CD4-positive, alpha-beta T cell treated with Interleukin-15 for 4 hours (primary cell): Measurements from ENCODE around the gene SENP5.
"Not testable (repeated sequence)": the region's sequence is repeated elsewhere in the genome, so short reads cannot be mapped to it uniquely, and the experiment has no call there.

Experiments used
- DNase-seq: peaks from one replicate; pipeline ENCODE4 v3.0.0-alpha.2; 2020; ENCODE audit warnings: low spot score

Gene SENP5, protein sequence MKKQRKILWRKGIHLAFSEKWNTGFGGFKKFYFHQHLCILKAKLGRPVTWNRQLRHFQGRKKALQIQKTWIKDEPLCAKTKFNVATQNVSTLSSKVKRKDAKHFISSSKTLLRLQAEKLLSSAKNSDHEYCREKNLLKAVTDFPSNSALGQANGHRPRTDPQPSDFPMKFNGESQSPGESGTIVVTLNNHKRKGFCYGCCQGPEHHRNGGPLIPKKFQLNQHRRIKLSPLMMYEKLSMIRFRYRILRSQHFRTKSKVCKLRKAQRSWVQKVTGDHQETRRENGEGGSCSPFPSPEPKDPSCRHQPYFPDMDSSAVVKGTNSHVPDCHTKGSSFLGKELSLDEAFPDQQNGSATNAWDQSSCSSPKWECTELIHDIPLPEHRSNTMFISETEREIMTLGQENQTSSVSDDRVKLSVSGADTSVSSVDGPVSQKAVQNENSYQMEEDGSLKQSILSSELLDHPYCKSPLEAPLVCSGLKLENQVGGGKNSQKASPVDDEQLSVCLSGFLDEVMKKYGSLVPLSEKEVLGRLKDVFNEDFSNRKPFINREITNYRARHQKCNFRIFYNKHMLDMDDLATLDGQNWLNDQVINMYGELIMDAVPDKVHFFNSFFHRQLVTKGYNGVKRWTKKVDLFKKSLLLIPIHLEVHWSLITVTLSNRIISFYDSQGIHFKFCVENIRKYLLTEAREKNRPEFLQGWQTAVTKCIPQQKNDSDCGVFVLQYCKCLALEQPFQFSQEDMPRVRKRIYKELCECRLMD

DNA sequence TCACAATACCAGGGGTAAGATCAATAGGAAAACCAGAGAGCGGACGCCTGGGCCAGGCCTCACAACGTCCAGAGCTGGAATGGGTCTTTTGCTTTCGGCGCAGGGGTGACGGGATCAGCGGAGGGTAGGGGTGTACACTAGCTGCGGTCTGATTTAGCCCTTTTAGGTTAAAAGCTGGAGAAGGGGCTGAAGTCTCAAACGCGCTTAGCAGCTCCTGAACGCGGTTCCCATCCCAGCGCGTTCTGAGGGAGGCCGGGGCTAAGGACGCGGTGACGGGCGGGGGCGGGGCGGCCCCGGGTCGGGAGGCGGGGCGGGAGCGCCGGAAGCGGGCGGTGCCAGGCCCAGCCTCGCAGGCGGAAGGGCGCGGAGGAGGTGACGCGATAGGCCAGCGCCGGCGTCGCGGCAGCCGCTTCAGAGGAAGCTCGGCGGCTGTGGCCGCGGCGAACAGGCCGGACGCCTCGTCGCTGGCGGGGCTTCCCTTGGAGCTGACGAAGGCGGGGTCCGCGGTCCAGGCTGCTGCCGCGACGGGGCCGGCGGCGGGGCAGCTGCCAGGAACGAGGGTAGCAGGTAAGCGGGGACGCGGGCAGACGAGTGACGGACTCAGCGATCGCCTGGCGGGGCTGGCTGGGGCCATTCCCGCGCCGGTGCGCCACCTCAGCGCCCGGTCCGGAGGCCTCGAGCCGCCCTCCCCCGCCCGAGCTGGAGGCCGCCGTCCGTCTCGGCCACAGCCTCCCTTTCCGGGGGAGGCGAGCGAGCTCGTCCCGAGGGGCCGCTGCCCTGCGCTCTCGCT, at the start of gene SENP5:
Gene SENP5, plus strand, starts transcription at position 414 of the 790 bp plus-strand sequence. CDS start 17,262 bp downstream, outside the sequence.
- peak; percentile 84 for DNase-seq

DNA sequence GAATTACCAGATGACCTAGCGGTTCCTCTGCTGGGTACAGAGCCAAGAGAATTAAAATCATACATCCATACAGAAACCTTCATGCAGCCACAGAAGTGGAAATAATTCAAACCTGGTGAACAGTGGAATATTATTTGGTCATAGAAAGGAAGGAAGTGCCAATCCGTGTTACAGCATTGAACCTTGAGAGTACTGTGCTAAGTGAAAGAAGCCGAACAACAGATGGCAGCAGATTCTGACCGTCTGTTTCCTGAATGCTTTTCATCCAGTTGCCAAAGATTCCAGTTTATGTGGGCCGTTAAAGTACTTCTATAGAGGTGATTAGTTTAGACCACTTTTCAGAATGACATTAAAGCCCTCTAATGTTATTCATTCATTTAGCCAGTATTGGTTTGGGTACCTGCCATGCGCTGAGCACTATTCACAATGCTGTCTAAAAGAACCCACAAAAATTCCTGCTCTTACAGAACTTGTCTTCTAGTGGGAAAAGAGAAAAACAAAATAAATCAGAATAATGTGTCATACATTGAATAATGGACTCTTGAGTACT, 45.8 kb upstream of the SENP5 start:
- no peak for DNase-seq

DNA sequence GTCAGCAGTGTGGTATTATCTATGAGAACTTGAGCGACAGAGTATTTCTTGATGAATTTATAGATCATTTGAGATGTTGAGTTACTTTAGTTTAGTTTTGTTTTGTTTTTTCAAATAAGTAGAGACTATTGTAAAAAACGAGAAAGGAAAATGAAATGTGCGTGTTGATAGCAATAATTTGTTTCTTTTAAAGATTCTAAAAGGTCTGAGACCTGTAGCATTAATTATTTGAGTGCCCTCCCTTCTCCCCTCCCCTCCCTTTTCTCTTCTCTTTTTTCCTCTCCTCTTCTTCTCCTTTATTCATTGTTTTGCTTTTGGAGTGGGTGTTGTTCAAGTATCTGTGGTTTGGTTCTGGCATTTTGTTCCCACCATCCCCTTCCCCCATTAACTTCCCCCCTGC, 38.1 kb upstream of the SENP5 start:
- DNase-seq: not testable (repeated sequence)

DNA sequence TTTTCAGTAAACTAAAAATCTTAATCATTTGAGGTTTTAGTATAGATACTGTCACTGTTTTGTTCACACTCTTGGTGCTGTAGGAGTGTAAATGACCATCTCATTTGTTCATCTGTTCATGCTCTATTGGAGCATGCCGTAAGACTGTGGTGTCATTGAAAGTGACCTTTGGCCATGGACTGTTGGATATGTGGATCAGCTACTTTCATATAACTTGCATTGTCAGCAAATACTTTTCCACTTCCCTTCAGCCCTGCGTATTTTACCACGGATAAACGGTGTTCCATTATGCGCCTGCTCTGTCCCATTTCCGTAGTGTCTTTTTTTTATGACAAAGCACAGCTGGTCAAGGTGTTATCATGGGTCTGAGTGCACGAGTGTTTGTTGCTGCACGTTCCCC, 32.6 kb upstream of the SENP5 start:
- no peak for DNase-seq

DNA sequence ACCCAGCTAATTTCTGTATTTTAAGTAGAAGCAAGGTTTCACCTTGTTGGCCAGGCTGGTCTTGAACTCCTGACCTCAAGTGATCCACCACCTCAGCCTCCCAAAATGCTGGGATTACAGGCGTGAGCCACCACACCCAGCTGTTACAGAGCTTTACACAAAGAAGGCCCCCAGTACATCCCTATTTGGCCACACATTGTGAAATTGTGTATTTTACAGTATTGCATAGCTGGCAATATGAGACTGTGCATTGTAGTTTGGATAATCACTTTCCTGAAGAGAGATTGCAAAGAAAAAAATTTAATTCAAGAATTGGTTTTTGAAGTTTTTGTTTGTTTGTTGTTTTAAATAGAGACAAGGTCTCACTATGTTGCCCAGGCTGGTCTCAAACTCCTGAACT, 31.1 kb upstream of the SENP5 start:
- not testable (repeated sequence) for DNase-seq

DNA sequence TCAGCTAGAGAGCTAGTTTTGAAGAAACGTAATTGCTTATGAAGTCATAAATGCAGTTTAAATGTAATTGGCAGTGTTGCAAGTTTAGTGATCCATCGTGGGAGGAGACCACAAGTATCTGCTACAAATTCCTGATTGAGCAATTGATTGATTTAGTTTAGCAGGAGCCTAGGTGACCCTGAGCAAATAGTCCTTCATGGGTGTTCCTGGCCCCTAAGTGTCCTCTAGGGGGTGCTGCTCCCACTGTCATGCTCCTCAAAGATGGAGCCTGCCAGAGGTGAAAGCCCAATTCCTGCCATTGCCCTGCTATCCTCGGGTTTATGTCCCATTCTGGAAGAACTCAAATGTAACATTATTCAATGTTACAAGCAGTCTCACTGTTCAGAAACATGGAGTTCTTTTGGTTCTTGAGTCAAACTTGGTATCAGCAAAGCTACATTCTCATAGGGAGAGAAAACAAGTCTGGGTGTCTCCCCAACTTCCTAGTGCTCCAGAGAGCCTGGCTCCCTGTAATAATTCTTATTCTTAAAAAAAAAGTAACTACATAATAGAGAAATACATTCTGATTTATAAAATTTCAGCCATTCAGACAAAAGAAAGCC, 29.8 kb upstream of the SENP5 start:
- peak; percentile 75 for DNase-seq

DNA sequence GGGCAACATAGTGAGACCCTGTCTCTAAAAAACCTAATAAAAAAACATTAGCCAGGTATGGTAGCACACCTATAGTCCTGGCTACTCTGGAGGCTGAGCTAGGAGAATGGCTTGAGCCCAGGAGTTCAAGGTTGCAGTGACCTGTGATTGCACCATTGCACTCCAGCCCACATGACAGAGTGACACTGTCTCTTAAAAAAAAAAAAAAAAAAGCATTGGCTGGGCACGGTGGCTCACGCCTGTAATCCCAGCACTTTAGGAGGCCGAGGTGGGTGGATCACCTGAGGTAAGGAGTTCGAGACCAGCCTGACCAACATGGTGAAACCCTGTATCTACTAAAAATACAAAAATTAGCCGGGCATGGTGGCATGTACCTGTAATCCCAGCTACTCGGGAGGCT, 28.4 kb upstream of the SENP5 start:
- not testable (repeated sequence) for DNase-seq

DNA sequence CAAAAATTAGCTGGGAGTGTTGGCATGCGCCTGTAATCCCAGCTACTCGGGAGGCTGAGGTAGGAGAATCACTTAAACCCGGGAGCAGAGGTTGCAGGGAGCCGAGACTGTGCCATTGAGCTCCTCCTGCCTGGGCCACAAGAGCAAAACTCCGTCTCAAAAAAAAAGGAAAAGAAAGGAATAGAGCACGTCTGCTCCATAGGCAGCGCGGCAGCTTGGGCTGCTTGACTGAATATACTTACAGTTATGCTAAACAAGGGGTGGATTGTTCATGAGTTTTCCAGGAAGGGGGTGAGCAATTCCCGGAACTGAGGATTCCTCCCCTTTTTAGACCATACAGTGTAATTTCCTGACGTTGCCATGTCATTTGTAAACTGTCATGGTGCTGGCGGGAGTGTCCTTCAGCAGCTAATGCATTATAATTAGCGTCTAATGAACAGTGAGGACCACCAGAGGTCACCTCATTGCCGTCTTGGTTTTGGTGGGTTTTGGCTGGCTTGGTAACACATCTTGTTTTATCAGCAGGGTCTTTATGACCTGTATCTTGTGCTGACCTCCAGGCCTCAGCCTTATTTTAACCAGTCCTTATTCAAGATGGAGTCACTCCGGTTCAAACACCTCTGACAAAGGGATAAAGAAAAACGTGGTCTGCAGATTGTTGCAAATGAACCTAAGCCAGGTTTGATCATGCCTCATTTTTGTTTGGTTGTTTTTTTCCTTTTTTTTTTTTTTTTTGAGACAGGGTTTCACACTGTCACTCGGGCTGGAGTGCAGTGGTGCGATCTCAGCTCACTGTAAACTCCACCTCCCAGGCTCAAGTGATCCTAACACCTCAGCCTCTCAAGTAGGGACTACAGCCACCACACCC, 24.9 kb upstream of the SENP5 start:
- DNase-seq: no peak

DNA sequence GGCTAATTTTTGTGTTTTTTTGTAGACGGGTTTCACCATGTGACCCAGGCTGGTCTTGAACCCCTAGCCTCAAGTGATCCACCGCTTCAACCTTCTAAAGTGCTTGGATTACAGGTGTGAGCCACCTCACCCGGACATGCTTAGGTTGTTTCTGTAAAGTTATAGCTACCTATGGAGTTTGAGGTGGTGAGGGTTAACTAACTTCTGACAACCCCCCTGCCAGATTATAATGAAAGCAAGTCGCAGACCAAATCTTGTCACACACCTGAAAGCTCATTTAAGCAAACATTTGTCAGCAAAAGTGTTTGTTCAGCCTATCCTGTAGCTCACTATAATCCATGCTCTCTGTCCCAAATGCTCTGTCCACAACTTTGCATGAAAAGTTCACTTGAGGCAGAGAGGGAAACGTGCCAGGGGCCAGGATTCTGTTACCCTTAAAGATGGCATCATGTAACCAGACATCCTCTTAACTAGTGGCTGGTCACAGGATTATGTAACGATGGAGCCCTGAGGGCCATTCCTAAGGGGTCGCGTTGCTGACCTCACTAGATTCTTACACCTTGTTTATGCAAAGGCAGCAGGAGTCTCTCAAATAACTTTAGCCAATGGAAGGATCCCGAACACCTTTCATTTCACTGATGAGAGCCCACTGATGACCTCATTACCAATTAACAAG, 24.1 kb upstream of the SENP5 start:
- DNase-seq: no peak

DNA sequence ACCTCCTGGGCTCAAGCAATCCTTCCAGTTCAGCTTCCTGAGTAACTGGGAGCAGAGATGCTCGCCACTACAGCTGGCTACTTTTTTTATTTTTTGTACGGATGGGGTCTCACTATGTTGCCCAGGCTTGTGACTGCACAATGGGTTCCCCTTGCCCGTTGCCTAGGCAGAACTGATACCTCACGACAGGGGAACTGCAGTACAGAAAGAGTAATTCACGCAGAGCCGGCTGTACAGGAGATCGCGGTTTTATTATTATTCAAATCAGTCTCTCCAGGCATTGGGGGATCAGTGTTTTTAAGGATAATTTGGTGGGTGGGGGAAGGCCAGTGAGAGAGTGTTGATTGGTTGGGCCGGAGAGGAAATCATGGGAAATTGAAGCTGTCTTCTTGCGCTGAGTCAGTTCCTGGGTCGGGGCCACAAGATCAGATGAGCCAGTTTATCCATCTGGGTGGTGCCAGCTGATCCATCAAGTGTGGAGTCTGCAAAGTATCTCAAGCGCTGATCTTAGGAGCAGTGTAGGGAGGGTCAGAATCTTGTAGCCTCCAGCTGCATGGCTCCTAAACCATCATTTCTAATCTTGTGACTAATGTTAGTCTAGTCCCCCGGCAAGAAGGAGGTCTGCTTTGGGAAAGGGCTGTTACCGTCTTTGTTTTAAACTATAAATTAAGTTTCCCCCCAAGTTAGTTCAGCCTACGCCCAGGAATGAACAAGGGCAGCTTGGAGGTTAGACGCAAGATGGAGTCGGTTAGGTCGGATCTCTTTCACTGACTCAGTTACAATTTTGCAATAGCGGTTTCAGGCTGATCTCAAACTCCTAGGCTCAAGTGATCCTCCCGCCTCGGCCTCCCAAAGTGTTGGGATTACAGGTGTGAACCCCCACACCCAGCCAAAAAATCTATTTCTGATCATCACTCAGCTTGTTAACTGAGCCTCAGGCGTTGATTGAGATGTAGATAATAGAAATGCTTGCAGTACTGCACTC, 23.2 kb upstream of the SENP5 start:
- not testable (repeated sequence) for DNase-seq

DNA sequence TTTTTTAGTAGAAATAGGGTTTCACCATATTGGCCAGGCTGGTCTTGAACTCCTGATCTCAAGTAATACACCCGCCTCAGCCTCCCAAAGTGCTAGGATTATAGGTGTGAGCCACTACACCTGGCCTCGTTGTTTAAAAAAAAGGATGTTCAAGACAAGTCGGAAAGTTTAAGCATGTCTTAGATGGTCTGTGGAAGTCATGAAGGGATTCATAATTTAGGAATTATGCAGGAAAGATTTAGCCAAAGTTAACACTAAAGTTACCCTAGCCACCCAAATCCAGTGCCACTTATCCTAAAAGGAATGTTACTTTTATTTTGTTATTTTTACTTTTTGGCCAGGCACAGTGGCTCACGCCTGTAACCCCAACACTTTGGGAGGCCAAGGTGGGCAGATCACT, 19.3 kb upstream of the SENP5 start:
- not testable (repeated sequence) for DNase-seq

DNA sequence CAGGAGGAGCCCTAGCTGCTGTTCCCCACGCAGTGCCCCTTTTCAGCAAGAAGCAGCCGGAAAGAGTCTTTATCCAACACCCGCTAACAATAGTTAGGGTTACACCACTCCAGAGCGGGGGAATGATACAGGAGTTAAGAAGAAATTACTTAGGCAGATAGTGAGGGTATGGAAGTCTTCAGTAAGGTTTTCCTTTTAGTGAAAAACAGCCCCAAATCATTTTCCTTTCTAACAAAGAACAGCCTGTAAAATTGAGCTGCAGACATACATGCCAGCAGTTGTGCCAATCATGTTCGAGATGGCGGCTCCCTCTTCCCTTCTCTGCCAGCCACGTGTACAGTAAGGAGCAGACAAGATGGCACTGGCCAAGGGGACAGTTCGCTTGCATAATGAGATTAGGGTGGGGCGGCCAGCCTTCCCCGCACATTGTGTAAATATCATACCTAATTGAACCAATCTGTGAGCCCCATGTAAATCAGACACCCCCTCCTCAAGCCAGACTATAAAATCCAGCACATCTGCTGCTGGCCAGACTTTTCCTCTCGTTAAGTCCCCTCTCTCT, 18.5 kb upstream of the SENP5 start:
- DNase-seq: no peak

DNA sequence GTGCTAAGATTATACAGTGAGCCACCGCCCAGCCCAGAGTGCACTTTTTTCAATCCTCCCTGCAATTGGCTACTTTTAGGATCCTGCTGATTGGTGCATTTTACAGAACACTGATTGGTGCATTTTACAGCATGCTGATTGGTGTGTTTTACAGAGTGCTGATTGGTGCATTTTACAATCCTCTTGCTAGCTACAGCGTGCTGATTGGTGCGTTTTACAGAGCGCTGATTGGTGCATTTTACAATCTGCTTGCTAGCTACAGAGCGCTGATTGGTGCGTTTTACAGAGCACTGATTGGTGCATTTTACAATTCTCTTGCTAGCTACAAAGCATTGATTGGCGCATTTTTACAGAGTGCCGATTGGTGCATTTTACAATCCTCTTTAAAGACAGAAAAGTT, 4.7 kb upstream of the SENP5 start:
- not testable (repeated sequence) for DNase-seq

DNA sequence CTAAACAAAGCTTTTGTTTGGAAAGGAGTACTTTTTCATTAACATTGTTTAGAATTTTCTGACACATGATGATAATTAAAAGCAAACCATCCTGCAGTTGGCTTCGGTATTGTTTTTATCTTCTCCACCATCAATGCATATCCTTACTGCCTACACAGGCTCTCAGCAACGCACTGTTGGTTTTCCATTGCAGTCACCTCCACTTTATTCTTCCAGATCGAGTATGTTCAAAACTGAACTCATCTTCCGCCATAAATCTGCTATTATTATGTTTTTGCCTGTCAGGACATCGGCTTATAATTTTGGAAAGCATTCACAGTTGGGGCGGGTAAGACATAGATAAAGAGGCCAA, 589 bp upstream of the SENP5 start:
- DNase-seq: no peak

DNA sequence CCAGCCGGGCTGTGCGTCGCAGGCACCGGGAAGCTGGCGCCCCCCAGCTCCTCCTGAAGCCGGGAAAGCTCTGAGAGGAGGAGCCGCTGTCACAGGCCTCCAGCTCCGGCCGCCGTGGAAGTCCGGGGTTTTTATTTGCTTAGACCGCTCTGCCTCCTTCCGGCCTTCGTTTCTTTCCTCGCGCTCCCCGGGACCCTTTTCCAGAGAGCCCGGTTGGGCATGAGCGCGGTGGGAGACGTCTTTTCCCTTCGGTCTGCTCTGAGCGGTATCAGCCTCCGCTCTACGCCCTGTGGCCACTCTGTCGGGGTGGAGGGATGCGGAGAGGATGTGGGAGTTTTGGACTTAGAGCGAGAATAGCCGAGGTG, 559 bp downstream of the SENP5 start:
- no peak for DNase-seq

DNA sequence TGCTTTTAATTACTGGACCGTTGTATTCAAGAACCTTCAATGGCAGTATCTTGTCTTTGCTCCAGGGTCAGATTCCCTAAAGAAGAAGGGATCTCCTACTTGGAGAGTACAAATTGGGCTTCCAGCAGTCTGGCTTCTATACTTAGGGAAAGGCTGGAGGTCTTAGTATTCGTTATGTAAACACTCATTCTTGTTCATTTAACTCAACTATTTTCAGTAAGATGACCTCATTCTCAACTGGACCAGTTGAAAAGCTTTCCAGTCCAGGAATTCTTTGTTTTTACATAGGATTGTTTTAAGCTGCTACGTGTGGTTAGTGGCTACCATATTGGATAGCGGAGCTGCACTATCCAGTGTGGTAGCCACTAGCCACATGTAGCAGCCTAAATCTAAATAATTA, 4.6 kb downstream of the SENP5 start:
- no peak for DNase-seq

DNA sequence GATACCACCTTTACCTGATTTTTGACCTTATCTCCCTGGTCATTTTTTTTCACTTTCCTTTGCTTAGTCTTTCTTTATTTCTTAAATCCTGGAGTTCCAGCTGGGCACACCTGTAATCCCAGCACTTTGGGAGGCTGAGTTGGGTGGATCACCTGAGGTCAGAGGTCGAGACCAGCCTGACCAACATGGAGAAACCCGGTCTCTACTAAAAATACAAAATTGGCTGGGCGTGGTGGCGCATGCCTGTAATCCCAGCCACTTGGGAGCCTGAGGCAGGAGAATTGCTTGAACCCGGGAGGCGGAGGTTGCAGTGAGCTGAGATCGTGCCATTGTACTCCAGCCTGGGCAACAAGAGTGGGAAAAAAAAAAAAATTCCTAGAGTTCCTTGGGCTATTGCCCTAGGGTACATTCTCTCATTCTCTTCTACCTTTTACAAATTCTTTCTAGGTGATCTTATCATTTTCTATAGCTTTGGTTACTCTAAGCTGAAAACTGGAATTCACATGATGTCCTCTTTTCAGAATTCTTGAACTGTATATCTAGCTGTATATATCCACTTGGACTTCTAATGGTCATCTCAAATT, 6.9 kb downstream of the SENP5 start:
- DNase-seq: not testable (repeated sequence)

DNA sequence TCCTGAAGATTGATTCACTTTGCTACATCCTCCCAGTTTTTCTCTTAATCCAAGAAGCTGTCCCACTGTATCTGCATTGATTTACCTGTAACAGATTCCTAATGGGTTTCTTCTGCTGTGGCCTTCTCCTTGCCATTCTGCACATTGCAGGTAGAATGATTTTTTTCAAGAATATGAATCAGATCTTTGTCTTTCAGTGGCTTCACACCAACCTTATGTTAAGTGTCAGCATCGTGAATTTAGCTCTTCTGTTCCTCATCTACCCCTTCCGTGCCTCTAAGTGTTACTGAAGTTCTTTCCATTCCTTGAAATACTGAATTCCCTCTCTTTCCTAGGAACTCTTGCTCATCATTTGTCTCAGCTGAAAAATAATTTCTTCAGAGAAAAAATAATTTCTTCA, 7.5 kb downstream of the SENP5 start:
- DNase-seq: no peak
